NB4 (cell line): ENCODE results near the gene ZDHHC1.

Source experiments
- DNase-seq: peaks from one replicate; pipeline ENCODE4 v3.0.0; 2010; ENCODE audit warnings: low read depth
- H3K4me3 ChIP-seq: one replicate; pipeline ENCODE4 v1.5.1; 2011; ENCODE audit warnings: mild to moderate bottlenecking, low read depth, low read length, moderate library complexity
- MYC ChIP-seq: IDR thresholded peaks from 2 replicates; pipeline ENCODE4 v1.6.1; 2011; ENCODE audit warnings: low read depth, low read length
- POLR2A ChIP-seq: IDR thresholded peaks from 2 replicates; pipeline ENCODE4 v1.6.1; 2011; ENCODE audit warnings: mild to moderate bottlenecking; ENCODE audit not compliant: insufficient read length; ENCODE audit errors: extremely low read depth
- TF ChIP-seq, protein P1 (sequence below): IDR thresholded peaks from 2 replicates; pipeline ENCODE4 v1.6.1; 2011; ENCODE audit warnings: low read depth, low read length
- TF ChIP-seq, protein P2 (sequence below): IDR thresholded peaks from one replicate; pipeline ENCODE4 v1.5.1; 2012; ENCODE audit warnings: low read depth, low read length

The ZDHHC1 gene

DNA sequence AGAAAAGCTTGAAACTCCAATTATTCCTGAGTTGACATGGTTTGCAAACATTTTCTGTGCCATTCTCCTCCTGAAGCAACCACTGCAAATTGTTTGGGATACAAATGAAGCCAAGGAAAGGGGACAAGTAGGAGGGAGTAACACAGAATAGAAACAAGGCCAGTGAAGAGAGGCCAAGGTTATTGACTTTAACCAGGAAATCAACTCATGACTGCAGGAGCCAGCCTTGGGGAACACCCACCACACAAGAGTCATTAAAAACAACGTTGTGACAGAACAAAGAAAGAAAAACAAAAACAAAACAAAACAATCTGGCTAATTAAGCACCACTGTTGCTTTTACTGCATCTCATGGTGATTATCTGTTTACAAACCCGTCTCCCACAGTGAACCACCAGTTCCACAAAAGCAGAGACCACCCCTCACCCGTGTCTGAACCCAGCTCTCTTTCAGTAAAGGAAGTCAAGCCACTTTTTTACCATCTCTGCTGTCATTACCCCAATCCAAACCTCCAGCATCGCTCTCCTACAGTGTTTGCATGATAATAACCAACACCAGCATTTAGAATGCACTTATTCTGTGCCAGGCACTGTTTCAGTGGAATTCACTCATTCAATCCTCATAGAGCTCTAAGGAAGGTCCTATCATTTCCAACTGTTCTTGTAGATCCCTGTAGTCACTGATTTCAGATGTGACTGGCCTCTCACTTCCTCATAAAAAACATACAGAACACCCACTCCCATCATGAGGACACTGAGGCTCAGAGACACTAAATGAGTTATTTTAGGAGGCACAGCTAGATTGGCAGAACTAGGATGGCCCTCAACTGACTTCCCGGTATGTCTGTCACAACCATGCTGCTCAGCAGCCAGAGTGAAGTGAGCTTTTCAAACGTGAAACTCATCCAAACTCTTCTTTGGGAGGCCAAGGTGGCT, 2.0 kb downstream of the ZDHHC1 start:
- H3K4me3 ChIP-seq, result no peak overlapping the region
- no peak for TF ChIP-seq MYC
- no peak for TF ChIP-seq POLR2A
- TF ChIP-seq, protein P1, sequence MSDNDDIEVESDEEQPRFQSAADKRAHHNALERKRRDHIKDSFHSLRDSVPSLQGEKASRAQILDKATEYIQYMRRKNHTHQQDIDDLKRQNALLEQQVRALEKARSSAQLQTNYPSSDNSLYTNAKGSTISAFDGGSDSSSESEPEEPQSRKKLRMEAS, result no peak
- TF ChIP-seq, protein P2, sequence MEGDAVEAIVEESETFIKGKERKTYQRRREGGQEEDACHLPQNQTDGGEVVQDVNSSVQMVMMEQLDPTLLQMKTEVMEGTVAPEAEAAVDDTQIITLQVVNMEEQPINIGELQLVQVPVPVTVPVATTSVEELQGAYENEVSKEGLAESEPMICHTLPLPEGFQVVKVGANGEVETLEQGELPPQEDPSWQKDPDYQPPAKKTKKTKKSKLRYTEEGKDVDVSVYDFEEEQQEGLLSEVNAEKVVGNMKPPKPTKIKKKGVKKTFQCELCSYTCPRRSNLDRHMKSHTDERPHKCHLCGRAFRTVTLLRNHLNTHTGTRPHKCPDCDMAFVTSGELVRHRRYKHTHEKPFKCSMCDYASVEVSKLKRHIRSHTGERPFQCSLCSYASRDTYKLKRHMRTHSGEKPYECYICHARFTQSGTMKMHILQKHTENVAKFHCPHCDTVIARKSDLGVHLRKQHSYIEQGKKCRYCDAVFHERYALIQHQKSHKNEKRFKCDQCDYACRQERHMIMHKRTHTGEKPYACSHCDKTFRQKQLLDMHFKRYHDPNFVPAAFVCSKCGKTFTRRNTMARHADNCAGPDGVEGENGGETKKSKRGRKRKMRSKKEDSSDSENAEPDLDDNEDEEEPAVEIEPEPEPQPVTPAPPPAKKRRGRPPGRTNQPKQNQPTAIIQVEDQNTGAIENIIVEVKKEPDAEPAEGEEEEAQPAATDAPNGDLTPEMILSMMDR, result no peak
- no peak for DNase-seq

DNA sequence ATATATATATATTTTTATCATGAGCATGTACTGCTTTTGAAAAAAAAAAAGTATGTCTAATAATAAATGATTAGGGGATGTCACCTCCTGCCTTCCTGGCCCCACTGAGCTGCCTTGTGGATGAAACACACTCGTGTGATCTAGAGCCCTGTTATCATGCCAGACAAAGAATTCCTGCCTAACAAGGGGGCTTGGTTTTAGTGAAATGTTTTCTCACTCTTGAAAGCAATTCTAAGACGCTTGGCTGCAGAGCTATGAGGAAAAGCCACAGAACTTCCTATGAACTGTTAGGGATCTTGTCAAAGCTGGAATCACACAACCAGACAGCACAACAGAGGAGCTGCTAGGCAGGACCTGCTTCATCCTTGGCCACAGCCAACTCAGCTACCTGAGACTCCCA, 4.0 kb downstream of the ZDHHC1 start:
- no peak for DNase-seq
- no peak overlapping the region for H3K4me3 ChIP-seq
- TF ChIP-seq, protein P1, result no peak
- TF ChIP-seq MYC, result no peak
- TF ChIP-seq POLR2A, result no peak
- TF ChIP-seq, protein P2, result no peak

DNA sequence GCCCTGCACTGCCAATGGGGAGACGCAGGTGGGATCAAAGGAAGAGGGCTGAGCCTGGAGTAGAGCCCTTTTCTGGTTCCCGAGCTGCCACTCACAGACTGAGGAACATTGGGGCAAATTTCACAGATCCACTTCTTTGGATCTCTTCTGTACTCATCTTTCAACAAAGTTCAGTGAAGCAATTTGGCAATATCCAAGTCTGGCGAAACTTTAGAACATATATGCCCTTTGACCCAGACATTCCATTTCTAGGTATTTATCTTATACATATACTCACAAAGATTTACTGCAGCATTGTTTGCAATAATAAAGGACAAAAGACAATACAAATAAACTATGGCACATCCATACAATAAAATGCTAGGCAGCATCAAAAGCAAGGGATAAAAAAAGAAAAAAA, 4.9 kb downstream of the ZDHHC1 start:
- no peak overlapping the region for H3K4me3 ChIP-seq
- TF ChIP-seq, protein P1, result no peak
- TF ChIP-seq MYC (no peak), POLR2A (no peak)
- TF ChIP-seq, protein P2, result no peak
- DNase-seq, result no peak

DNA sequence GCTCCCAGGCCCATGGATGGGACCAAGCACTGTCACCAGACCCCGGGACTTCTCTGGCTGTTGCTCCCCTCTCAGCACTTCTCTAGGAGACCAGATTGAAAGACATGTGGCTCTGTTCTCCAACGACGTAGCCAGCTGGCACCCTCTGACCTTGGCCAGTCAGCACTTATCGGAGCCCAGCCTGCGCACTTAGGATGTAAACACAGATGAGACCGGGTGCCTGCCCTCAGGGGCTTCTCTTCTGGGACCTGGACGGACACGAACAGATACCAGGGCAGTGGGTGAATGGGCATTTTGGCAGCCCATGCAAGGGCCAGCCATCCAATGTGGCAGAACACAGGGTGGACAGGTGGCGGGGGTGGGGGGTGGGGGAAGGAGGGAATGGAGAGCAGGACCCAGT, 6.6 kb downstream of the ZDHHC1 start:
- DNase-seq, result no peak
- TF ChIP-seq MYC (no peak), POLR2A (no peak)
- TF ChIP-seq, protein P1, result no peak
- TF ChIP-seq, protein P2, result no peak
- H3K4me3 ChIP-seq, result no peak overlapping the region

DNA sequence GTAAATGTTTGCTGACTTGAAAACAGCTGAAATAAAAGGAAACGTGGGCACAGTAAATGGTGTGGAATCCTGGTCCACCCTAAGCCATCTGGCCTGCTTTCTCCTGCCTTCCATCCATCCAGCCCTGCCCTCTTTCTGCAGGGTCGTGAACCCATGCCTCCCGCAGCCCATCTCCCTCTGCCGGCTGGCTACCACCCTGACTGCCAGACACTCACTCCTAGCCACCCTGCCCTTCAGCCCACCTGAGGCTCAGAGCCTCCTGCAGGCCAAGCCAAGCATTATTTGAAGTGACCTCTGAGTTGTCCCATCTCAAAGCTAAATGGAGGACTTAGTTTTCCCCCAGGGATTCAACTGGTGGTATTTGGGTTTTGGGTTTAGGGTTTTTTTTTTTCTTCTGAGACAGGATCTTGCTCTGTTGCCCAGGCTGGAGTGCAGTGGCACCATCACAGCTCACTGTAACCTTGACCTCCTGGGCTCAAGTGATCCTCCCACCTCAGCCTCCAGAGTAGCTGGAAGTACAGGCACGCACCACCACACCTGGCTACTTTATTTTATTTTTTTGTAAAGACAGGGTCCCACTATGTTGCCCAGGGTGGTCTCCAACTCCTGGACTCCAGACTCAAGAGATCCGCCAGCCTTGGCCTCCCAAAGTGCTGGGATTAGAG, 8.4 kb downstream of the ZDHHC1 start:
- no peak for DNase-seq
- no peak overlapping the region for H3K4me3 ChIP-seq
- TF ChIP-seq POLR2A (no peak), MYC (no peak)
- TF ChIP-seq, protein P2, result peak; percentile 19
